ENCODE measurements around the gene TAP1. TPM values are rescaled to one million over a fixed set of nuclear protein-coding genes. Genes with fewer than 3 reads are reported as not detected.

The TAP1 gene
- polyA plus RNA-seq, 2 of the 4 experiments (the other 2 are of a cell fraction), result 19.0 to 21.2 TPM

GRCh38 chr6:32854376-32855178 is 1.1 kb upstream of the TAP1 start:
- ATAC-seq (peak in 1 of 2 experiments; percentile 4; a peak in 2 of 6 replicates), DNase-seq (ENCODE audit: low read depth in 1 of 2, low spot score in 1 of 2) (peak in 1 of 2 experiments; percentile 18), FAIRE-seq (no peak)
- Histone ChIP-seq H3K4me1 (peaks cover 9% of the 10 kb centered on the region; the same call in 2 of the 3 replicates), H3K27ac (peak overlapping the region; percentile 95 to 96), H3K9me3 (no peaks in the 10 kb centered on the region), H3K4me2 (peak overlapping the region; percentile 92), H3K4me3 (peak overlapping the region; percentile 61)
- TF ChIP-seq ESRRA (IDR thresholded peaks at IDR 0.05; ENCODE audit: borderline replicate concordance, low read length) (no peak), RCOR1 (IDR thresholded peaks at IDR 0.05; ENCODE audit: low read depth, low read length) (no peak), RNF2 (IDR thresholded peaks at IDR 0.05; ENCODE audit: borderline replicate concordance, low read depth) (no peak), CBX2 (IDR thresholded peaks at IDR 0.05; ENCODE audit: borderline replicate concordance, low read depth) (no peak), BCL3 (IDR thresholded peaks at IDR 0.05) (no peak), TFCP2L1 (CRISPR knock-in tag; IDR thresholded peaks at IDR 0.05) (no peak), E2F6 (IDR thresholded peaks at IDR 0.05; ENCODE audit: borderline replicate concordance, low read depth) (no peak), CTCF (IDR thresholded peaks at IDR 0.05) (no peak), RAD21 (conservative IDR thresholded peaks at IDR 0.05 in 1 of 2, IDR thresholded peaks at IDR 0.05 in 1 of 2) (no peak)
- ChIA-PET CTCF (interaction anchor here (0.6 to 9.4 kb wide), 6 partner anchors 13 to 702 kb away, joined by 3 to 225 read pairs (median 4); partner anchors contain the start of genes PSMB8 and TAP2), POLR2A (interaction anchor here (1.9 to 2.5 kb wide), 2 partner anchors 10 to 16 kb away, joined by 16 to 30 read pairs; partner anchors contain the start of genes PSMB8 and TAP2)
- 30% methylated on average over 22 of the region's 24 CpGs for WGBS (ENCODE audit: missing lambda C conversion rate)

GRCh38 chr6:32852844-32853540 is 512 bp downstream of the TAP1 start:
- FAIRE-seq (no peak), ATAC-seq (peak; percentile 41 to 64), DNase-seq (ENCODE audit: low read depth in 1 of 2, low spot score in 1 of 2) (peak; percentile 19 to 21)
- Histone ChIP-seq H3K4me1 (peaks cover 9% of the 10 kb centered on the region; the same call in 2 of the 3 replicates), H3K27ac (peak overlapping the region; percentile 95 to 96), H3K9me3 (no peaks in the 10 kb centered on the region), H3K4me2 (peak overlapping the region; percentile 92), H3K4me3 (peak overlapping the region; percentile 61)
- ChIA-PET POLR2A (interaction anchor here (1.2 to 2.5 kb wide), 4 partner anchors 8 to 118 kb away, joined by 4 to 30 read pairs (median 14); partner anchors contain the start of genes HLA-DMB, PSMB8 and TAP2), CTCF (interaction anchor here (0.9 to 9.4 kb wide), 8 partner anchors 11 to 132 kb away, joined by 3 to 225 read pairs (median 4); partner anchors contain the start of genes PSMB8 and TAP2)
- TF ChIP-seq FOXS1 (CRISPR knock-in tag; IDR thresholded peaks at IDR 0.05) (no peak), HDAC2 (IDR thresholded peaks at IDR 0.05) (no peak), TP53 (CRISPR knock-in tag; IDR thresholded peaks at IDR 0.05) (no peak), ESRRA (IDR thresholded peaks at IDR 0.05; ENCODE audit: borderline replicate concordance, low read length) (no peak), RNF2 (IDR thresholded peaks at IDR 0.05; ENCODE audit: borderline replicate concordance, low read depth) (no peak), SREBF2 (IDR thresholded peaks at IDR 0.05) (no peak), FOSL2 (IDR thresholded peaks at IDR 0.05) (no peak), FOSL2 (CRISPR knock-in tag; IDR thresholded peaks at IDR 0.05) (no peak), HES2 (IDR thresholded peaks at IDR 0.05) (no peak), MYC (IDR thresholded peaks at IDR 0.05; ENCODE audit: borderline replicate concordance, low read length) (no peak), HOXA7 (CRISPR knock-in tag; IDR thresholded peaks at IDR 0.05) (no peak), NPAS2 (CRISPR knock-in tag; IDR thresholded peaks at IDR 0.05; ENCODE audit: borderline replicate concordance) (no peak), RAD21 (conservative IDR thresholded peaks at IDR 0.05 in 1 of 2, IDR thresholded peaks at IDR 0.05 in 1 of 2) (no peak)
- 2% methylated on average over 19 of the region's 41 CpGs for WGBS (ENCODE audit: missing lambda C conversion rate)

Measured in A549 (cell line).